A673 (cell line): Measurements from ENCODE around the gene BPIFA3.

Experiments used
- EZH2 ChIP-seq: fragments of 200-600 bp; sonication (generic); IDR thresholded peaks from 2 replicates; pipeline ENCODE4 v1.6.1; 2017; ENCODE audit warnings: borderline replicate concordance, low read depth, mild to moderate bottlenecking, mixed read lengths, antibody characterized with exemption, low read length; ENCODE audit not compliant: poor library complexity, severe bottlenecking
- TF ChIP-seq, protein P1 (sequence below): fragments of 300-800, 200-600 bp; sonication (generic); conservative IDR thresholded peaks from 2 replicates; pipeline ENCODE4 v1.5.1; 2017; ENCODE audit warnings: low read depth, mild to moderate bottlenecking, antibody characterized with exemption, low read length, moderate library complexity, mixed read lengths

DNA sequence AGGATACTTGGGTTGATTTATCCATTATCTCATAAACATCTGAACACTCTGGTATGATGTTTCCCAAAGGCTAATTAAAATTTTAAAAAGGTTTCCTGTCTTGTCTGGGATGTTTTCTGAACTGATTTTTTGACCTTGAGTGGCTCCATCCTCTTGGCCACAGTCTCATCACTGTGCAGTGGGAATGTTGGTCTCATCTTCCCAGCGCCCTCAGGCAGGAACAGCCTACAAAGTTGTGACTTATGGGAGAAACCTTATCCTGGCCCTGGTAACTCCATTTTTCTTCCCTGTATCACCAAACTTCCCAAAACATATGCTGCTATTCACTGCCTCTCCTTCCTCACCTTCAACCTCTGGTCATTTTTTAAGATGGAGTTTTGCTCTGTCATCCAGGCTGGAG, 6.8 kb upstream of the BPIFA3 start:
- TF ChIP-seq, protein P1, sequence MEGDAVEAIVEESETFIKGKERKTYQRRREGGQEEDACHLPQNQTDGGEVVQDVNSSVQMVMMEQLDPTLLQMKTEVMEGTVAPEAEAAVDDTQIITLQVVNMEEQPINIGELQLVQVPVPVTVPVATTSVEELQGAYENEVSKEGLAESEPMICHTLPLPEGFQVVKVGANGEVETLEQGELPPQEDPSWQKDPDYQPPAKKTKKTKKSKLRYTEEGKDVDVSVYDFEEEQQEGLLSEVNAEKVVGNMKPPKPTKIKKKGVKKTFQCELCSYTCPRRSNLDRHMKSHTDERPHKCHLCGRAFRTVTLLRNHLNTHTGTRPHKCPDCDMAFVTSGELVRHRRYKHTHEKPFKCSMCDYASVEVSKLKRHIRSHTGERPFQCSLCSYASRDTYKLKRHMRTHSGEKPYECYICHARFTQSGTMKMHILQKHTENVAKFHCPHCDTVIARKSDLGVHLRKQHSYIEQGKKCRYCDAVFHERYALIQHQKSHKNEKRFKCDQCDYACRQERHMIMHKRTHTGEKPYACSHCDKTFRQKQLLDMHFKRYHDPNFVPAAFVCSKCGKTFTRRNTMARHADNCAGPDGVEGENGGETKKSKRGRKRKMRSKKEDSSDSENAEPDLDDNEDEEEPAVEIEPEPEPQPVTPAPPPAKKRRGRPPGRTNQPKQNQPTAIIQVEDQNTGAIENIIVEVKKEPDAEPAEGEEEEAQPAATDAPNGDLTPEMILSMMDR = no peak
- TF ChIP-seq EZH2 = no peak
